HG02943 (cell line): ENCODE measurements around the gene EXOC6B.

Experiments used
- ATAC-seq: cut with Tn5 transposase; IDR thresholded peaks from one replicate; pipeline ENCODE4 v1.9.1; 2021; ENCODE audit warnings: mild to moderate bottlenecking, low read depth, moderate library complexity; ENCODE audit not compliant: unreplicated experiment

Gene EXOC6B

GRCh38 chr2:72747344-72747743, 78.5 kb downstream of the EXOC6B start:
- no peak for ATAC-seq

GRCh38 chr2:72745679-72746368, 80.0 kb downstream of the EXOC6B start:
- no peak for ATAC-seq

- no peak for ATAC-seq
These were observed 81.8 kb downstream of the EXOC6B start for GRCh38 chr2:72744049-72744448.

- no peak for ATAC-seq
These were observed 82.4 kb downstream of the EXOC6B start for GRCh38 chr2:72743481-72743880.

GRCh38 chr2:72738096-72738495, 87.7 kb downstream of the EXOC6B start:
- ATAC-seq, result no peak

GRCh38 chr2:72734432-72734831, 91.4 kb downstream of the EXOC6B start:
- ATAC-seq, result no peak

GRCh38 chr2:72731116-72731515, 94.7 kb downstream of the EXOC6B start:
- ATAC-seq, result no peak

- no peak for ATAC-seq
These were observed 98.5 kb downstream of the EXOC6B start for GRCh38 chr2:72727356-72727755.

GRCh38 chr2:72723769-72724370, 102.0 kb downstream of the EXOC6B start:
- no peak for ATAC-seq

GRCh38 chr2:72722492-72723070, 103.3 kb downstream of the EXOC6B start:
- no peak for ATAC-seq

- ATAC-seq, result no peak
These were observed 106.4 kb downstream of the EXOC6B start for GRCh38 chr2:72719416-72719815.

- ATAC-seq, result no peak
These were observed 107.0 kb downstream of the EXOC6B start for GRCh38 chr2:72718876-72719275.

GRCh38 chr2:72716601-72717000, 109.2 kb downstream of the EXOC6B start:
- ATAC-seq, result no peak

- ATAC-seq, result no peak
These were observed 112.0 kb downstream of the EXOC6B start for GRCh38 chr2:72713857-72714256.

- no peak for ATAC-seq
These were observed 112.9 kb downstream of the EXOC6B start for GRCh38 chr2:72712977-72713376.

- no peak for ATAC-seq
These were observed 113.5 kb downstream of the EXOC6B start for GRCh38 chr2:72712304-72712703.

GRCh38 chr2:72710418-72711152, 115.2 kb downstream of the EXOC6B start:
- ATAC-seq, result no peak

- no peak for ATAC-seq
These were observed 117.6 kb downstream of the EXOC6B start for GRCh38 chr2:72708236-72708635.

GRCh38 chr2:72698300-72698699, 127.5 kb downstream of the EXOC6B start:
- ATAC-seq, result no peak

- ATAC-seq, result no peak
These were observed 129.3 kb downstream of the EXOC6B start for GRCh38 chr2:72696559-72696958.

GRCh38 chr2:72695676-72696075, 130.2 kb downstream of the EXOC6B start:
- no peak for ATAC-seq
